Neuronal stem cell (in vitro differentiated cells): ENCODE measurements around the gene CKM. TPM values are rescaled to one million over a fixed set of nuclear protein-coding genes. Genes with fewer than 3 reads are reported as not detected.
A peak's percentile ranks its signal among the peaks of the same experiment; 100 is the strongest.

Source experiments
- DNase-seq: peaks from one replicate; pipeline ENCODE4 v3.0.0-alpha.2; 2013; ENCODE audit warnings: low spot score
- H2AFZ ChIP-seq: one replicate; pipeline ENCODE4 v1.6.1; 2013; ENCODE audit warnings: mild to moderate bottlenecking, low read length, inconsistent platforms
- H2AK5ac ChIP-seq: 2 replicates; pipeline ENCODE4 v1.6.1; 2013; ENCODE audit warnings: low read depth, mild to moderate bottlenecking, inconsistent platforms, low read length, moderate library complexity, mixed read lengths
- H2BK120ac ChIP-seq: 2 replicates; pipeline ENCODE4 v1.6.1; 2013; ENCODE audit warnings: low read depth, mild to moderate bottlenecking, inconsistent platforms, low read length, moderate library complexity, mixed read lengths
- H2BK12ac ChIP-seq: one replicate; pipeline ENCODE4 v1.6.1; 2013; ENCODE audit warnings: low read length, inconsistent platforms
- H2BK15ac ChIP-seq: 2 replicates; pipeline ENCODE4 v1.6.1; 2013; ENCODE audit warnings: mild to moderate bottlenecking, low read length, inconsistent platforms, mixed read lengths
- H2BK5ac ChIP-seq: one replicate; pipeline ENCODE4 v1.6.1; 2013; ENCODE audit warnings: inconsistent platforms, mild to moderate bottlenecking, low read length, moderate library complexity
- H3K14ac ChIP-seq: one replicate; pipeline ENCODE4 v1.6.1; 2013; ENCODE audit warnings: low read length, inconsistent platforms
- H3K18ac ChIP-seq: 2 replicates; pipeline ENCODE4 v1.6.1; 2013; ENCODE audit warnings: low read length, inconsistent platforms
- H3K23ac ChIP-seq: 2 replicates; pipeline ENCODE4 v1.6.1; 2013; ENCODE audit warnings: low read depth, mild to moderate bottlenecking, mixed read lengths, low read length, inconsistent platforms; ENCODE audit not compliant: poor library complexity
- H3K27ac ChIP-seq: replicated peaks from 3 replicates; pipeline ENCODE4 v1.5.1; 2013; ENCODE audit warnings: low read length, inconsistent platforms
- H3K27me3 ChIP-seq, 3 experiments: 2 replicates each; pipeline ENCODE4 v1.6.1; 2013; ENCODE audit warnings: low read length in 3 of 3, mild to moderate bottlenecking in 2 of 3, inconsistent platforms in 1 of 3, low read depth in 1 of 3, mixed read lengths in 1 of 3, moderate library complexity in 1 of 3; ENCODE audit not compliant: control insufficient read depth in 3 of 3, insufficient read depth in 3 of 3
- H3K36me3 ChIP-seq, 2 donors: replicated peaks in 1 of 2; 2 replicates each; pipeline ENCODE4 v1.6.1; 2013; ENCODE audit warnings: low read length in 2 of 2; ENCODE audit not compliant: control insufficient read depth in 2 of 2, insufficient read depth in 2 of 2
- H3K4ac ChIP-seq: 2 replicates; pipeline ENCODE4 v1.6.1; 2013; ENCODE audit warnings: inconsistent platforms, mild to moderate bottlenecking, low read length, moderate library complexity
- H3K4me1 ChIP-seq, 2 donors: 1 replicate in 1 of 2; 2 replicates in 1 of 2; pipeline ENCODE4 v1.6.1; 2013; ENCODE audit warnings: low read length in 2 of 2, low read depth in 1 of 2; ENCODE audit not compliant: control insufficient read depth in 2 of 2, insufficient read depth in 1 of 2
- H3K4me2 ChIP-seq: one replicate; pipeline ENCODE4 v1.6.1; 2013; ENCODE audit warnings: mild to moderate bottlenecking, low read length, inconsistent platforms; ENCODE audit not compliant: insufficient read depth, poor library complexity, severe bottlenecking
- H3K4me3 ChIP-seq, 2 donors: 2 replicates each; pipeline ENCODE4 v1.5.1; 2013; ENCODE audit warnings: low read length in 2 of 2, mild to moderate bottlenecking in 2 of 2, inconsistent platforms in 1 of 2, moderate library complexity in 1 of 2
- H3K79me1 ChIP-seq: one replicate; pipeline ENCODE4 v1.6.1; 2013; ENCODE audit warnings: low read depth, mild to moderate bottlenecking, inconsistent platforms, low read length, moderate library complexity
- H3K9ac ChIP-seq: one replicate; pipeline ENCODE4 v1.6.1; 2013; ENCODE audit warnings: mild to moderate bottlenecking, low read depth, low read length, inconsistent platforms; ENCODE audit not compliant: poor library complexity
- H3K9me3 ChIP-seq, 2 donors: replicated peaks in 1 of 2; 2 replicates each; pipeline versions ENCODE3 to v1.6.1; 2013; ENCODE audit warnings: low read length in 2 of 2, mild to moderate bottlenecking in 2 of 2, inconsistent platforms in 1 of 2, low read depth in 1 of 2, mixed read lengths in 1 of 2, moderate library complexity in 1 of 2; ENCODE audit not compliant: control insufficient read depth in 2 of 2, insufficient read depth in 1 of 2
- H4K8ac ChIP-seq: one replicate; pipeline ENCODE4 v1.6.1; 2013; ENCODE audit warnings: low read depth, mild to moderate bottlenecking, inconsistent platforms, low read length, moderate library complexity
- H4K91ac ChIP-seq: one replicate; pipeline ENCODE4 v1.6.1; 2013; ENCODE audit warnings: low read length, low read depth, mild to moderate bottlenecking, inconsistent platforms; ENCODE audit not compliant: poor library complexity
- WGBS, 2 donors: extraction: QIAGEN DNeasy Blood & Tissue Kit; methylation state at CpG; one replicate each; pipeline ENCODE4 v1.1.7; 2013; ENCODE audit warnings: missing lambda C conversion rate in 2 of 2, mixed read lengths in 1 of 2; ENCODE audit not compliant: insufficient read length in 2 of 2, insufficient replicate concordance in 1 of 2; ENCODE audit errors: extremely low coverage in 2 of 2; 5-methylcytosine and 5-hydroxymethylcytosine counted together
- polyA plus RNA-seq, 2 experiments: library from polyadenylated mRNA; stranded (reverse); fragments of 200-250 nt; gene quantifications; one replicate each; pipeline ENCODE4 v1.2.3, GENCODE V29; 2013

Gene CKM
- polyA plus RNA-seq (2013, experiment 1 of 2), result not detected
- not detected for polyA plus RNA-seq (2013, experiment 2 of 2)

DNA sequence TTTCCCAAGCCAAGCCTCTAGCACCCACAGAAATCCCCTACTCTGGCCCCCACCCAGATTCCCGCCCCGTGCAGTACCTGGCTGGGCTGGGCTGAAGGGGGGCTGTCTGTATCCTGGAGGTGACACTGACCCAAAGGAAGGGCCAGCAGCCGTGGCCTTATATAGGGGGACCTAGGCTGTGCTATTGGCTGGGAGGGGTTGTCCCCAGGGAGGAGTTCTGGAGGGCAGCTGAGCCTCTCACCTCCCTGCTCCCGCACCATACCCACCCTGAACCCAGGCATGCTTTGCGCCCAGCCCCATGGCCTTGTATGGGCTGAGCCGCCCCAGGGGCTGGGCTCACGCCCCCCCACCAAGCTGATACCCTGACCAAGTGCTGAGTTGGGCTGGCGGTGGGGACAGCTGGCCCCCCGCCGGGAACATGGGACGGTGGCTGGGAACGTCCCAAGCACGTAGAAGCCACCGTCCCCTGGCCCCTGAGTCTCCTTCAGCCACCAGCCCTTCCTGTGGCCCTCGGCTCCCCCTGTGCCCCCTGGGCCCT lies at the start of gene CKM:
Gene CKM, minus strand, starts transcription at position 132 of the 538 bp plus-strand sequence. CDS start 3,162 bp downstream, outside the sequence.
- H3K79me1 ChIP-seq, result no peaks in the 10 kb centered on the region
- H3K27me3 ChIP-seq, result peaks cover 0 to 31% (median 21%) of the 10 kb centered on the region in 3 experiments
- peak within 1 kb of the TSS; percentile 59 for H2AK5ac ChIP-seq
- no peak within 1 kb of the TSS for H4K8ac ChIP-seq
- no CpG with 5 or more reads among the region's 15 CpGs for WGBS, 2 donors
- no peak within 1 kb of the TSS for H3K27ac ChIP-seq
- DNase-seq, result no peak
- no peak within 1 kb of the TSS for H2BK5ac ChIP-seq
- peak within 1 kb of the TSS; percentile 93 for H3K18ac ChIP-seq
- peak within 1 kb of the TSS; percentile 7 for H2BK12ac ChIP-seq
- peak within 1 kb of the TSS; percentile 9 for H2BK120ac ChIP-seq
- H3K4me1 ChIP-seq, result peaks cover 13 to 14% of the 10 kb centered on the region in 2 donors
- peak within 1 kb of the TSS; percentile 39 for H3K14ac ChIP-seq
- no peaks in the 10 kb centered on the region for H3K36me3 ChIP-seq
- no peak within 1 kb of the TSS for H4K91ac ChIP-seq
- H2BK15ac ChIP-seq, result no peak within 1 kb of the TSS
- no peak within 1 kb of the TSS for H3K4ac ChIP-seq
- H2AFZ ChIP-seq, result peak within 1 kb of the TSS; percentile 78
- no peaks in the 10 kb centered on the region for H3K9me3 ChIP-seq
- no peak within 1 kb of the TSS for H3K23ac ChIP-seq
- H3K4me3 ChIP-seq, result peak within 1 kb of the TSS in 1 of 2 donors; percentile 47
- H3K4me2 ChIP-seq, result peak within 1 kb of the TSS; percentile 78
- H3K9ac ChIP-seq, result no peak within 1 kb of the TSS

DNA sequence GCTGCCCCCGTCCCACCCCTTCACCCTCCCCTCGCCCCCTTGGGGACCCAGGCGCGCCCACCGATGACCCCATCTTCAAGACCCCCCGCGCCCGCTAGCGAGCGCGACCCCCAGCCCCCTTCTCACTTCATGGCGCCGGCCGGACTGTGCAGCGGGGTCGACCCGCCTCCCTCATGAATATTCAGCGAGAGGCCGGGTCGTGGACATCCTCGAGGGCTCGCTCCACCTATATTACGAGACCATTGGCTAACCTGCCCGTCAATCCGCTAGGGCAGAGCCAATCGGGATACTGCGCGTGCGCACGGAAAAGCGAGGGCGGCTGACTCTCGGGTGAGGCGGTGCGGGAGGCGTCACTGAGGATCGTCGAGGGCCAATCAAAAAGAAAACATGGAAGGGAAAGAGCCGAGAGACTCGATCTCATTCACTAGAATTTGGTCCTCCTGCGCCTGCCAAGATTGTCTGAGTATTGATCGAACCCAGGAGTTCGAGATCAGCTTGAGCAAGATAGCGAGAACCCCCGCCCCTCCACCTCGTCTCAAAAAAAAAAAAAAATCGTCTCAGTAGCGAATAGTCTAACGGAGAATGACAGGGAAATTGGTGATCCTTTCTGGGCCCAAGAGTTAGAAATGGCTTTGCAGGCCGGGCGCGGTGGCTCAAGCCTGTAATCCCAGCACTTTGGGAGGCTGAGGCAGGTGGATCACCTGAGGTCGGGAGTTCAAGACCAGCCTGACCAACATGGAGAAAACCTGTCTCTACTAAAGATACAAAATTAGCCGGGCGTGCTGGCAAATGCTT lies 47.9 kb upstream of the CKM start, which contains the start of gene ERCC2:
Gene ERCC2, minus strand, starts transcription at position 164 of the 795 bp plus-strand sequence. Its CDS starts 33 bp downstream, at position 131.
- peaks cover 5% of the 10 kb centered on the region for H3K79me1 ChIP-seq
- H3K4me2 ChIP-seq, result peak within 1 kb of the TSS; percentile 89
- H2AFZ ChIP-seq, result peak within 1 kb of the TSS; percentile 88
- peak within 1 kb of the TSS; percentile 73 for H2BK12ac ChIP-seq
- H3K4ac ChIP-seq, result no peak within 1 kb of the TSS
- no peak within 1 kb of the TSS for H2BK120ac ChIP-seq
- H3K23ac ChIP-seq, result peak within 1 kb of the TSS; percentile 95
- peak; percentile 99 for DNase-seq
- H2BK5ac ChIP-seq, result no peak within 1 kb of the TSS
- H3K14ac ChIP-seq, result peak within 1 kb of the TSS; percentile 82
- H3K9me3 ChIP-seq, result no peaks in the 10 kb centered on the region
- no CpG with 5 or more reads among the region's 55 CpGs for WGBS, 2 donors
- peak within 1 kb of the TSS; percentile 96 for H3K18ac ChIP-seq
- no peak within 1 kb of the TSS for H4K8ac ChIP-seq
- H2AK5ac ChIP-seq, result peak within 1 kb of the TSS; percentile 92
- H2BK15ac ChIP-seq, result peak within 1 kb of the TSS; percentile 58
- H3K27me3 ChIP-seq, result no peaks in the 10 kb centered on the region
- H3K9ac ChIP-seq, result peak within 1 kb of the TSS; percentile 95
- H3K4me1 ChIP-seq, result peaks cover 6 to 15% of the 10 kb centered on the region in 2 donors
- H4K91ac ChIP-seq, result no peak within 1 kb of the TSS
- H3K36me3 ChIP-seq, result peaks cover 11 to 24% of the 10 kb centered on the region in 2 donors
- peak within 1 kb of the TSS; percentile 79 to 99 for H3K4me3 ChIP-seq
- peak within 1 kb of the TSS; percentile 85 for H3K27ac ChIP-seq

DNA sequence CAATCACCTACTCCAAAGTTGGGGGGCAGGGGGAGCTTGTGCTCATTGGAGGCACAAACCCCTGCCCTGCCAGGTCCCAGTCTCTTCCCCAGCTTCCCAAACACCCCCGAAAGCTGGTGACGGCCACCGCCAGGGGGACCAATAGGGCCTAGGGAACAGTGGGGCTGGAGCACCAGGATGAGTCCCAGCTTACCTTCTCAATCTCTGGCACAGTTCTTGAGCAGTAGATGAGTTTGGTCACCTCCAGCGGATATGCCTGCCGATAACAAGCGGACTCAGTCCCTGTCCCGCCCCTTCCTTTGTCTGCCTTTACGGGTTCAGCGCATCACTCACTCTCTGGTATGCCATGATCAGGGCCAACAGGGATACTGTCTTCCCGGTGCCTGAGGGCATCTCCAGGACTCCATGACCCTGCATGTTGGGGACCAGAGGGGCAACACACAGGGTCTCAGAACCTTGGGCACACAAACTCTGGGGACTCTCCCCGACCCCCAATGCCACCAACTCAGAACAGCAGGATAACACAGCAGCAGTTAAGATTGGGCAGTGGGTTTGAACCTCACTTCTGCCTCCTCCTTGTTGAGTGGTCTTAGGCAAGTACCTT lies 46.2 kb upstream of the CKM start:
- H3K4me3 ChIP-seq, result peak overlapping the region; percentile 11 to 53

More for the DNA sequence above, 46.2 kb upstream of the CKM start:
- H3K36me3 ChIP-seq, result peaks cover 15 to 42% of the 10 kb centered on the region in 2 donors
- no peak overlapping the region for H2BK5ac ChIP-seq
- H2AK5ac ChIP-seq, result peak overlapping the region; percentile 13
- H3K23ac ChIP-seq, result peak overlapping the region; percentile 0
- no peak overlapping the region for H3K4ac ChIP-seq
- no peaks in the 10 kb centered on the region for H3K27me3 ChIP-seq
- no peak overlapping the region for H2BK12ac ChIP-seq
- H4K91ac ChIP-seq, result no peak overlapping the region
- no peak for DNase-seq
- no peaks in the 10 kb centered on the region for H3K9me3 ChIP-seq
- no peak overlapping the region for H3K27ac ChIP-seq
- H3K4me2 ChIP-seq, result no peak overlapping the region
- H2AFZ ChIP-seq, result no peak overlapping the region
- peaks cover 6 to 12% of the 10 kb centered on the region in 2 donors for H3K4me1 ChIP-seq
- no CpG with 5 or more reads among the region's 11 CpGs for WGBS, 2 donors
- peak overlapping the region; percentile 16 for H3K18ac ChIP-seq
- H4K8ac ChIP-seq, result no peak overlapping the region
- no peak overlapping the region for H2BK15ac ChIP-seq
- H2BK120ac ChIP-seq, result no peak overlapping the region
- H3K9ac ChIP-seq, result peak overlapping the region; percentile 17
- peaks cover 9% of the 10 kb centered on the region for H3K79me1 ChIP-seq
- H3K14ac ChIP-seq, result no peak overlapping the region
